HepG2 (cell line): ENCODE results near the gene STC2. TPM values are rescaled to one million over a fixed set of nuclear protein-coding genes. Genes with fewer than 3 reads are reported as not detected.

Experiments used
- MAX ChIP-seq: IDR thresholded peaks from 2 replicates; pipeline ENCODE4 v1.6.1; 2012; ENCODE audit warnings: inconsistent platforms
- SYNCRIP ChIP-seq: fragments of 200-400 bp; formaldehyde crosslinking; IDR thresholded peaks from 2 replicates; pipeline ENCODE4 v1.6.1; 2018; ENCODE audit warnings: mild to moderate bottlenecking, low read depth, low read length; ENCODE audit not compliant: insufficient read depth
- TOPORS ChIP-seq: sonication (generic); formaldehyde crosslinking; IDR thresholded peaks from 2 replicates; pipeline ENCODE4 v1.8.0; 2023; ENCODE audit warnings: mild to moderate bottlenecking, missing genetic modification reagents
- YY1 ChIP-seq: IDR thresholded peaks from 2 replicates; pipeline ENCODE4 v1.6.1; 2011; ENCODE audit warnings: low read length, low read depth, moderate library complexity, mild to moderate bottlenecking; ENCODE audit not compliant: insufficient read depth, insufficient replicate concordance
- ZFP62 ChIP-seq: sonication (generic); formaldehyde crosslinking; IDR thresholded peaks from 2 replicates; pipeline ENCODE4 v1.4.0; 2020; ENCODE audit warnings: missing genetic modification reagents
- ZNF430 ChIP-seq: sonication (generic); formaldehyde crosslinking; IDR thresholded peaks from 2 replicates; pipeline ENCODE4 v1.9.0; 2021; ENCODE audit warnings: mild to moderate bottlenecking, missing genetic modification reagents
- ZNF562 ChIP-seq: sonication (generic); formaldehyde crosslinking; IDR thresholded peaks from 2 replicates; pipeline ENCODE4 v1.8.0; 2022; ENCODE audit warnings: missing genetic modification reagents, borderline replicate concordance
- ZNF781 ChIP-seq: sonication (generic); formaldehyde crosslinking; IDR thresholded peaks from 2 replicates; pipeline ENCODE4 v1.5.1; 2020; ENCODE audit warnings: borderline replicate concordance, mild to moderate bottlenecking, missing genetic modification reagents; ENCODE audit errors: not compliant biosample characterization
- ZNF879 ChIP-seq: sonication (generic); formaldehyde crosslinking; IDR thresholded peaks from 2 replicates; pipeline ENCODE4 v1.8.1; 2023; ENCODE audit warnings: missing genetic modification reagents
- polyA plus RNA-seq, 8 experiments: library from polyadenylated mRNA; depleted of rRNA in 3 of 8; stranded (reverse) in 7 of 8; unstranded in 1 of 8; fragments of >200 nt; fragmentation: Illumina TruSeq in 4 of 8; extraction: Trizol in 4 of 8; gene quantifications; 2 replicates each; pipeline versions ENCODE4 v1.2.1 to v1.2.3, GENCODE V29; 2011 to 2016; ENCODE audit warnings: low read depth in 4 of 8, missing spikeins in 1 of 8, mixed read lengths in 1 of 8; ENCODE audit not compliant: insufficient read depth in 1 of 8
- total RNA-seq, 5 experiments: library from RNA; depleted of rRNA; stranded (reverse); fragments of >200 nt; fragmentation: Illumina TruSeq; extraction: Trizol; gene quantifications; 2 replicates each; pipeline ENCODE4 v1.2.3, GENCODE V29; 2016; ENCODE audit warnings: low read depth in 1 of 5
- TF ChIP-seq, protein P1 (sequence below): fragments of 450-650 bp; IDR thresholded peaks from 2 replicates; pipeline ENCODE4 v1.6.1; 2016
- TF ChIP-seq, protein P2 (sequence below): sonication (generic); formaldehyde crosslinking; IDR thresholded peaks from 2 replicates; pipeline ENCODE4 v1.9.0; 2021; ENCODE audit warnings: mild to moderate bottlenecking, missing genetic modification reagents
- TF ChIP-seq, protein P3 (sequence below): sonication (generic); formaldehyde crosslinking; IDR thresholded peaks from 2 replicates; pipeline ENCODE4 v1.5.0; 2020; ENCODE audit warnings: missing genetic modification reagents
- TF ChIP-seq, protein P4 (sequence below): IDR thresholded peaks from 2 replicates; pipeline ENCODE4 v1.6.1; 2012; ENCODE audit warnings: low read depth, low read length, improper control_type of control experiment

Gene STC2
- total and polyA plus RNA-seq, 2 of the 13 experiments (the other 11 are each of a cell fraction or from before 2014, with no cell fraction given): 27.1 to 69.2 TPM

- TF ChIP-seq ZNF781 (CRISPR knock-in tag): no peak
- TF ChIP-seq ZNF562: no peak
- no peak for TF ChIP-seq TOPORS (CRISPR knock-in tag)
- TF ChIP-seq, protein P1, sequence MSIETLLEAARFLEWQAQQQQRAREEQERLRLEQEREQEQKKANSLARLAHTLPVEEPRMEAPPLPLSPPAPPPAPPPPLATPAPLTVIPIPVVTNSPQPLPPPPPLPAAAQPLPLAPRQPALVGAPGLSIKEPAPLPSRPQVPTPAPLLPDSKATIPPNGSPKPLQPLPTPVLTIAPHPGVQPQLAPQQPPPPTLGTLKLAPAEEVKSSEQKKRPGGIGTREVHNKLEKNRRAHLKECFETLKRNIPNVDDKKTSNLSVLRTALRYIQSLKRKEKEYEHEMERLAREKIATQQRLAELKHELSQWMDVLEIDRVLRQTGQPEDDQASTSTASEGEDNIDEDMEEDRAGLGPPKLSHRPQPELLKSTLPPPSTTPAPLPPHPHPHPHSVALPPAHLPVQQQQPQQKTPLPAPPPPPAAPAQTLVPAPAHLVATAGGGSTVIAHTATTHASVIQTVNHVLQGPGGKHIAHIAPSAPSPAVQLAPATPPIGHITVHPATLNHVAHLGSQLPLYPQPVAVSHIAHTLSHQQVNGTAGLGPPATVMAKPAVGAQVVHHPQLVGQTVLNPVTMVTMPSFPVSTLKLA: no peak
- TF ChIP-seq, protein P2, sequence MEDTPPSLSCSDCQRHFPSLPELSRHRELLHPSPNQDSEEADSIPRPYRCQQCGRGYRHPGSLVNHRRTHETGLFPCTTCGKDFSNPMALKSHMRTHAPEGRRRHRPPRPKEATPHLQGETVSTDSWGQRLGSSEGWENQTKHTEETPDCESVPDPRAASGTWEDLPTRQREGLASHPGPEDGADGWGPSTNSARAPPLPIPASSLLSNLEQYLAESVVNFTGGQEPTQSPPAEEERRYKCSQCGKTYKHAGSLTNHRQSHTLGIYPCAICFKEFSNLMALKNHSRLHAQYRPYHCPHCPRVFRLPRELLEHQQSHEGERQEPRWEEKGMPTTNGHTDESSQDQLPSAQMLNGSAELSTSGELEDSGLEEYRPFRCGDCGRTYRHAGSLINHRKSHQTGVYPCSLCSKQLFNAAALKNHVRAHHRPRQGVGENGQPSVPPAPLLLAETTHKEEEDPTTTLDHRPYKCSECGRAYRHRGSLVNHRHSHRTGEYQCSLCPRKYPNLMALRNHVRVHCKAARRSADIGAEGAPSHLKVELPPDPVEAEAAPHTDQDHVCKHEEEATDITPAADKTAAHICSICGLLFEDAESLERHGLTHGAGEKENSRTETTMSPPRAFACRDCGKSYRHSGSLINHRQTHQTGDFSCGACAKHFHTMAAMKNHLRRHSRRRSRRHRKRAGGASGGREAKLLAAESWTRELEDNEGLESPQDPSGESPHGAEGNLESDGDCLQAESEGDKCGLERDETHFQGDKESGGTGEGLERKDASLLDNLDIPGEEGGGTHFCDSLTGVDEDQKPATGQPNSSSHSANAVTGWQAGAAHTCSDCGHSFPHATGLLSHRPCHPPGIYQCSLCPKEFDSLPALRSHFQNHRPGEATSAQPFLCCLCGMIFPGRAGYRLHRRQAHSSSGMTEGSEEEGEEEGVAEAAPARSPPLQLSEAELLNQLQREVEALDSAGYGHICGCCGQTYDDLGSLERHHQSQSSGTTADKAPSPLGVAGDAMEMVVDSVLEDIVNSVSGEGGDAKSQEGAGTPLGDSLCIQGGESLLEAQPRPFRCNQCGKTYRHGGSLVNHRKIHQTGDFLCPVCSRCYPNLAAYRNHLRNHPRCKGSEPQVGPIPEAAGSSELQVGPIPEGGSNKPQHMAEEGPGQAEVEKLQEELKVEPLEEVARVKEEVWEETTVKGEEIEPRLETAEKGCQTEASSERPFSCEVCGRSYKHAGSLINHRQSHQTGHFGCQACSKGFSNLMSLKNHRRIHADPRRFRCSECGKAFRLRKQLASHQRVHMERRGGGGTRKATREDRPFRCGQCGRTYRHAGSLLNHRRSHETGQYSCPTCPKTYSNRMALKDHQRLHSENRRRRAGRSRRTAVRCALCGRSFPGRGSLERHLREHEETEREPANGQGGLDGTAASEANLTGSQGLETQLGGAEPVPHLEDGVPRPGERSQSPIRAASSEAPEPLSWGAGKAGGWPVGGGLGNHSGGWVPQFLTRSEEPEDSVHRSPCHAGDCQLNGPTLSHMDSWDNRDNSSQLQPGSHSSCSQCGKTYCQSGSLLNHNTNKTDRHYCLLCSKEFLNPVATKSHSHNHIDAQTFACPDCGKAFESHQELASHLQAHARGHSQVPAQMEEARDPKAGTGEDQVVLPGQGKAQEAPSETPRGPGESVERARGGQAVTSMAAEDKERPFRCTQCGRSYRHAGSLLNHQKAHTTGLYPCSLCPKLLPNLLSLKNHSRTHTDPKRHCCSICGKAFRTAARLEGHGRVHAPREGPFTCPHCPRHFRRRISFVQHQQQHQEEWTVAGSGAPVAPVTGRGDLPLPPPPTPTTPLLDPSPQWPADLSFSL (CRISPR knock-in tag): no peak
- TF ChIP-seq MAX: peak; percentile 52; the same call in 1 of the 2 replicates
- TF ChIP-seq ZNF430: no peak
- no peak for TF ChIP-seq ZNF879 (CRISPR knock-in tag)
- TF ChIP-seq SYNCRIP: no peak
- no peak for TF ChIP-seq ZFP62
- TF ChIP-seq, protein P3, sequence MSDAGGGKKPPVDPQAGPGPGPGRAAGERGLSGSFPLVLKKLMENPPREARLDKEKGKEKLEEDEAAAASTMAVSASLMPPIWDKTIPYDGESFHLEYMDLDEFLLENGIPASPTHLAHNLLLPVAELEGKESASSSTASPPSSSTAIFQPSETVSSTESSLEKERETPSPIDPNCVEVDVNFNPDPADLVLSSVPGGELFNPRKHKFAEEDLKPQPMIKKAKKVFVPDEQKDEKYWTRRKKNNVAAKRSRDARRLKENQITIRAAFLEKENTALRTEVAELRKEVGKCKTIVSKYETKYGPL (CRISPR knock-in tag): no peak
- TF ChIP-seq, protein P4, sequence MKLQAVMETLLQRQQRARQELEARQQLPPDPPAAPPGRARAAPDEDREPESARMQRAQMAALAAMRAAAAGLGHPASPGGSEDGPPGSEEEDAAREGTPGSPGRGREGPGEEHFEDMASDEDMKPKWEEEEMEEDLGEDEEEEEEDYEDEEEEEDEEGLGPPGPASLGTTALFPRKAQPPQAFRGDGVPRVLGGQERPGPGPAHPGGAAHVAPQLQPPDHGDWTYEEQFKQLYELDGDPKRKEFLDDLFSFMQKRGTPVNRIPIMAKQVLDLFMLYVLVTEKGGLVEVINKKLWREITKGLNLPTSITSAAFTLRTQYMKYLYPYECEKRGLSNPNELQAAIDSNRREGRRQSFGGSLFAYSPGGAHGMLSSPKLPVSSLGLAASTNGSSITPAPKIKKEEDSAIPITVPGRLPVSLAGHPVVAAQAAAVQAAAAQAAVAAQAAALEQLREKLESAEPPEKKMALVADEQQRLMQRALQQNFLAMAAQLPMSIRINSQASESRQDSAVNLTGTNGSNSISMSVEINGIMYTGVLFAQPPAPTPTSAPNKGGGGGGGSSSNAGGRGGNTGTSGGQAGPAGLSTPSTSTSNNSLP: no peak
- no peak for TF ChIP-seq YY1
Measured at GRCh38 chr5:173299820-173300219, 28.4 kb downstream of the STC2 start (continued).
